Activated CD4-positive, alpha-beta T cell treated with anti-CD3 and anti-CD28 coated beads for 4 hours (primary cell): ENCODE results near the gene C1orf74.
A peak's percentile ranks its signal among the peaks of the same experiment; 100 is the strongest.

Source experiments
- DNase-seq, 2 donors: peaks; one replicate each; pipeline ENCODE4 v3.0.0-alpha.2; 2020

Gene C1orf74

DNA sequence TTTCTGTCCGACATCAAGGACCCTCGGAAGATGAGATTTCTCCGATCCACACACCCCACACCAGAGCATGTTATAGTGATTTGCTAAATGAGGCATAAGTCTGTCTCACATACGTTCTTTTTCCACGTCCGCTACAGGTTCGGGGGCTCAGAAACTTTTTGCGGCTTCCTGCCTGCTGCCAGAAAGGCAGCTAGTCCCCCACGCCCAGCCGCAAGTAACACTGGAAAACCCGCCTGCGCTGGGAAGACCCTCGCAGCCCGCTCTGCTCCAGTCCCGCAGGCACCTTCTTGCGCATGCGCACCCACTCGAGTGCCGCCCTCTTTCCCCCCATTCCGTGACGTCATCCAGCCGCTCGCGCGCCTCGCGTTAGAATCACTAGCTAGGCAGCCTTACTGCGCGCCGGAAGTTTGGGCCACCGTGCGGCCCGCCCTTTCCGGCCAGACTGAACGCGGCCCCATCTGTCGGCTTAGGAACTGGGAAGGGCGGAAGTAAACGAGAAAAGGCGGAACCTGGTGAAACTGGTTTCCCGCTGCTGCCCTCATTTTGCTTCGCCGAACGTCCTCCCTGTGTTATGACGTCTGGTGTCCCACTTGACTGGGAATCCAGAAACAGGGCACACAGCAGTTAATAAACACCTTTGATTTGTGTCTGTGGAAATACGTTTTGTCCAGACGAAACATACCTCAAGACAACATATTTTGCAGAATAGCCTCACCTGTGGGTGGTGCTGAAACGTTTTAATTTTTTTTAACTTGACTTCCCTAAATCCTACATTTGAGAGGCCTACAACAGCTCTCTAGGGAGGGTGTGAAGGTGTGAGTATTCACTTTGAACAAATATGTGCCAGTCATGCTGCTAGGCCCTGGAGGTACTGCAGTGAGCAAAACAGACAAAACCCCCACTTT is at the start of gene C1orf74:
C1orf74 (minus strand) TSS at position 295 of the 905 bp plus-strand sequence. CDS start 925 bp downstream, outside the sequence.
- peak; percentile 99 to 100 for DNase-seq

DNA sequence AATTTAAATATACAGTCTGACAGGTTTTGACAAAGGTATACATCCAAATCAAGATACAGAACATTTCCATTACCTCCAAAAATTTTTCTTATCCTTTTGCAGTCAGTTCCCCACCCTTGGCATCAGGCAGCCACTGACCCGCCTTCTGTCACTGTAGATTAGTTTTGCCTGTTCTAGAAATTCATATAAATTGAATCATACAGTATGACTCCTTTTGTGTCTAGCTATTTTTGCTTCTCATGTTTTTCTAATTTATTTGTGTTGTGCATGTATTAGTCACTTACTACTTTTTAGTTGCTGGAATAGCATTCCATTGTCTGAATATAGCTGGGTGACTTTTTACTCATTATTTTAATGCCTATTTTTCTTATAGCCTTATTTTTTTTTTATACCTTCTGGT is 47.3 kb upstream of the C1orf74 start:
- DNase-seq, result no peak

DNA sequence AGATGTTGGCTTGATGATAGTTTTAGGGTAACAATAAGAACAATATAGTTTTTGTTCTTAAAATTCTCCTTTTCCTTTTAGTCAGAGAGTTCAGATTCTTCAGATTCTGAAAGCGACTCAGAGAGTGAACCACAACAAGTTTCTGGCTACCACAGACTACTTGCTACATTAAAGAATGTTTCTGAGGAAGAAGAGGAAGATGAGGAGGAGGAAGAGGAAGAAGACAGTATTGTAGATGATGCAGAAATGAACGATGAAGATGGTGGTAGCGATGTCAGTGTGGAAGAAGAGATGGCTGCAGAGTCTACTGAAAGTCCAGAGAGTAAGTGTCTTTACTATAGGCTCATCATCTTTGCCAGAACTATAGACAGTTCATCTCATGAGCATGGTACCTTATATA is 46.4 kb upstream of the C1orf74 start:
- no peak for DNase-seq

DNA sequence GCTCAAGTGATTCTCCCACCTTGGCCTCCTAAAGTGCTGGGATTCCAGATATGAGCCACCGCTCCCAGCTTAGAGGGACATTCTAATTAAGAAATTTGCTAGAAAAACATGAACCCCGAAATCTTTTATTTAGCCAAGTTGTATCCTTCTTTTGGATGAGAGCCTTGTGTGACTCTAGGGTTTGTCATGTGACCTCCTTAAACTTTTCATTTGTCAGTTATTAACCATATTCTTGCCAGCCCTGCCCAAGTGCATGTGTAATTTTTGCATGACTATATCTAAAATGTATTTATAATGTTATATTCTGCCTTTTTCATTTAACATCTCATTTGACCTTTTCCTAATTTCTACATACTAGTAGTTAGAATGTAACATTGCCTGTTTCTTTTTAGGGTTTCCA is 45.4 kb upstream of the C1orf74 start:
- DNase-seq, result no peak

DNA sequence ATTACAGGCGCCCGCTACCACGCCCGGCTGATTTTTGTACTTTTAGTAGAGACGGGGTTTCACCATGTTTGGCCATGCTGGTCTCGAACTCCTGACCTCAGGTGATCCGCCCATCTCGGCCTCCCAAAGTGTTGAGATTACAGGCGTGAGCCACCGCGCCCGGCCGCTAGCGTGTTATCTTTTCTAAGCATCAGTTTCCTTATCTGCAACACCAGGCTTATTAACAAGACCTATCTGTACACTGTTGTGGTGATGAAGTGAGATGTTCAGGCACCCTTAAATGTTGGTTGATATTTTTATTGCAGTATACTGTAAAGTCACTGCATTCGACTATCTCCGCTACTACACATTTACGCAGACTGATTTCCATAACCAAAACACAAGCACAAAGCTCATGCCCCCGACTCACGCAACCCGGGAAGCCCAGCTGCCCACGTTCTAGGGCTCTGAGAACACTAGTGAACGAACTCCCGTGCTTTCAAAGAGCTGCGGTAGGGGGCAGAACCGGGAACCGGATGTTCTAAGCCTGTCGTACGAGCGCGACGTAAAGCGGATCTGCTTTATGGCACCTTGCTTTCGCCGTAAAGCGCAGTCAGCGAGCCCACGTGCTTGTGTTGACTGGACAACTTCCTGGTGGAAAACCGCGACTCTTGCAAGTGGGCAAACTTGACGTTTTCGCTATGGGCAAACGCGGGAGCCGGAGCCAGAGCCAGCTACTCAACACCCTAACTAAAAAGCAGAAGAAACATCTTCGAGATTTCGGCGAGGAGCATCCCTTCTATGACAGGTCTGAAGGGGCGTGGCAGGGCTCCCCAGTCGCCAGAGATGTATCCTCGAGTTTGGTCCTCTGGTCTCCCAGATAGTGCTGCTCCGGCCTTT is 43.3 kb upstream of the C1orf74 start, which contains the start of gene UTP25:
UTP25 (plus strand) TSS at position 589 of the 879 bp plus-strand sequence; CDS start at position 681, 92 bp downstream.
- peak; percentile 91 to 96 for DNase-seq

DNA sequence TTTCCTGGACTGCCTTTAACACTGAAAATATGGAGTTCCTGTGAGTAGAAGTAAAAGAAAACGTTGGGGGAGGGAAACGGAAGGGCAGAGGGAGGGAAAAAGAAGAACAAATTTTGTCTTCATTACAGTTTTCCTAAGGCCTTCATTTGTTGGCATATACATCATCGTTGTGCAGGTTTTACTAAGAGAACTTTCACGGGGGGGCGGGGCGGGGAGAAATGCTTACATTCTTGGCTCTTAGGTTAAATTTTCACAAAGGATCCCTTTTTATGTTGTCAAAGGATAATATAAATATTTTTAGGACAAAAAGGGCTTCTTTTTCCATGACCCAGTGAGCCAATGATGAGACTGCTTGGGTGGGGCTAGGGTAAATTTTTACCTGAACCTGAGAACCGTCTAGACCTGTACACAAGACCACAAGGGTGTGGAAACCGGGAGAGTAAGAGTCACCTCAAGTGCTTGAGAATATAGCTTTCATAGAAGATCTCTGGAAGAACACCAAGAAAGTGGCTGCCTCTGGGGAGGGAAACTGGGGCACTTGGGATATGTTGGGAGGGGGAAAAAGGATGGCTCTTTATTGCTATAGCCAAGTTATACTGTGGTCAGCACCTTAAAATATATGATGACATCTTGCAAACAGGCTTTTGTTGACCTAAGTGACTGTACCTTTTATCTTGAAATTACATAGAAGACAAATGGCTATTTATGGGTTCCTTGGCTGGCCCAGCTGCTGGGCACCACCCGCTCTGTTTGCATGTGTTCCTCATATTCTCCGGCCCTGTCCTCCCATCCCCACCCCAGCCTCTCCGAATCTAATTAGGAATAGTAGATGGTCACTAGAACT is 41.5 kb upstream of the C1orf74 start:
- DNase-seq, result no peak

DNA sequence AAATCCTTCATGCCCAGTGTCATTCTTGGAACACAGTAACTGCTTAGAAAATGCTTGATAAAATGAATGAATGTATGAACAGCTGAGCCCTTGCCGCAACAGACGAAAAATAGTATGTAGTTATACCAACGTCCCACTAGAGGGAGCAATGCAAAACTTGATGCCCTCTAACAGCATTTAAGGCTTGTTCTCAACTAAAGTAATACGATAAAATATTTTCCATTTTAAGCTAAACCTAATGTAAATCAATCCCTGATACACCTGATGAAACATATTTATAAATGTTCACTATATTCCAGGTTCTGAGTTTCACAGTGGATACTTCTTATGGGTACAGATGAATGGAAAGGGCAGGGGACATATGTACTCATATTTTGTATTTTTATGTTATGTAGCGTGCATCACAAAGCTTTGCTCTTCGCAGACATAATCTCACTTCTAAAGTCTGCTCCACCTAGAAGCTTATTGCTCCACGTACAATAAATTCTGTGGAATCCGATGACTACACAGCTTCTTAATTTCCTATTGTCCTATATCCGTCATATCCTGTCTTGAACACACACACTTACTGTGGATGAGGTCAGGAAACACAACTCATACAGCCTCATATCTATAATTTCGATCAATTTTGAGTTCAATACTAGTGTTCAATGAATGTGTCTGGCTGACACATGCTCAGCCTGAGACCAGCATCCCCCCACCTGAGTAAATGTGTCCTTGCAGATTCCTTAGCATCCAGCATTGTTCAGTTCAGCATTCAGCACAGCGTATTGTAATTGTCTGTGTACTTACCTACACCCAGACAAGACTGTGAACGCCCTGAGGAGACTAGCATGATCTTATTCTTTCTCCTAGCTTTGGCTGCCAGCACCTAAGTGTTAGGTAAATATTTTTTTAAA is 39.0 kb upstream of the C1orf74 start:
- DNase-seq, result peak in 1 of 2 donors; percentile 14

DNA sequence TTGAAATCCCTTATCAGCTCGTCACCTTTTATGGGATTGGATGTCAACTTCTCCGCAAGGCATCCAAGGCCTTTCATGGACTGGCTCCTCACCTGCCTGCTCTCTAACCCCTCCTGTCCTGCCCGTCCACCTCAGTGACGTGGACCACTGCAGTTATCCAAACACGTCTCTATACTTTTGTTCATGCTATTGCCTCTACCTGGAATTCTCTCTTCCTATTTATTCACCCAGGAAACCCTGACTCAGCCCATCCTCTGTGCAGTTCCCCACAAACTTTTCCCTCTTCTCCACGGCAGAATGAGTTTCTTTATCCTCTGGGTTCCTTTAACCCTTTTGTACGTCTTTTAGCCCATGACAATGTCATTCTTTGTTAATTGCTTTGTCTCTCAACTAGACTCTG is 38.3 kb upstream of the C1orf74 start:
- DNase-seq, result no peak

DNA sequence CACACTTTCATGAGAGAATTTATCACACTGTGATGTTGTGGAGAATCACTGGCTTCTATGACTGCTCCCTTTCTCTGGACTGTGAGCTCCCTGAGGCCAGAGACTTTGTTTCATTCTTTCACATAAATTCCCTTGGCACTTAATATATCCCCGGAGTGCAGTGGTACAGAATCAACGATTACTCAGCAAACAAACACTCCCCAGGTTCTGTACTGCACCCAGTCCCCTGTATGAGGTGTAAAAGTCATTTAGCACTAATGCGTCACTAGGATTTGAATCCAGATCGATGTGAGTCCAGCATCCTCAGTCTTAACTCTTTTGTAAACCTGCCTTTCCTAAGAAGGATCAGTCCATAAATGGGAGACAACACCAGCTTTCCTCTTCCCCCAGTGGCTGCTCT is 36.6 kb upstream of the C1orf74 start:
- no peak for DNase-seq

DNA sequence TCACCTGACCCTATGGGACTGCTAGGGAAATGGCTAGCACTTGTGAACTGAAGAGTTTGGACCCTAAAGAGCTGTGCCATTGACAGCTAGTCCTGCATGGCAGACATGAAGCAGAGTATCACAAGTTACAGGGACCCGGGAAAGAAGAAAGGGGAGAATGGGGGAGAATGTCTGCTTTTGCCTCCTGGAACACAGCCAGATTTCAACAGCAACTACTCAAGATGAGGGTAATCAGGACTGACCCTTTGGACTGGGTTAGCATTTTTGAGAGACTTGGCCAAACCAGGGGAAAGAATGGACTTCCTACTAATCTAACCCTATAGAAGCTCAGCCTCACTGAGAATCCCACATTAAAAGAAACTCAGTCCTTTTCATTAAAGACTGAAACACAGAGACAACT is 34.7 kb upstream of the C1orf74 start:
- DNase-seq, result no peak

DNA sequence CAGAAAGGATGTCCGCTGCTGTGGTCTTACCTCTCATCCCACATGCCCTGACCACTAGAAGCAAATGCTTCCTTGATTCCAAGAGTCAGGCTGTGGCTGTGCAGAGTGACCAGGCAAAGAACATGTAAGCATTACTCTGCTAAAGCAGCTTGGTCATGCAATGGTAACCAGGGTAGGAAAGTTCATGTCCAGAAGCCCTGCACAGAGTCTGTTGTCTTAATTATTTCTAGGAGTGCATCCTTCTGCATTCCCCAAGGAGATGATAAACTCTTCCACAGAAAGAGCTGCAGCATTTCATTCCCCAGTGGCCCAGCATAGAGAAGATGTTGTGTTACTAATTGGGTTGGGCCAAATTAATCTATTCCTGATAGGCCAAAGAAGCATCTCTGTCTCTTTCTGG is 33.3 kb upstream of the C1orf74 start:
- DNase-seq, result no peak

DNA sequence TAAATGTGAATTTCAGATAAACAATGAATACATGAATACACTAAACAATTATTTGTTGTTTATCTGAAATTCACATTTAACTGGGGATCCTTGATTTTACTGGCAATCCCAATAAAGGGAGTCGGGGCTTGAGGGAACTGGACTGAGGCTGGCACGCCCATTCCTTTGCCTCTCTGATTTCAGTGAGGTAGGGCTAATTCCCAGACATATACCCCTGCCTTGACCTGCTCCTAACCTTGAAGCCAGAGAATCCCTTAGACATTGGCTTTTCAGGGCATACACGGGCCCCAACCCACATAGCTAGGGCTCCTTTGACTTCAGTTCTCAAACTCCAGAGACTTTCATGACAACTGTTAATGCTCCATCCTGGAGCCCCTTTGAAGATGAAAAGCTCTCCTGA is 32.6 kb upstream of the C1orf74 start:
- no peak for DNase-seq

DNA sequence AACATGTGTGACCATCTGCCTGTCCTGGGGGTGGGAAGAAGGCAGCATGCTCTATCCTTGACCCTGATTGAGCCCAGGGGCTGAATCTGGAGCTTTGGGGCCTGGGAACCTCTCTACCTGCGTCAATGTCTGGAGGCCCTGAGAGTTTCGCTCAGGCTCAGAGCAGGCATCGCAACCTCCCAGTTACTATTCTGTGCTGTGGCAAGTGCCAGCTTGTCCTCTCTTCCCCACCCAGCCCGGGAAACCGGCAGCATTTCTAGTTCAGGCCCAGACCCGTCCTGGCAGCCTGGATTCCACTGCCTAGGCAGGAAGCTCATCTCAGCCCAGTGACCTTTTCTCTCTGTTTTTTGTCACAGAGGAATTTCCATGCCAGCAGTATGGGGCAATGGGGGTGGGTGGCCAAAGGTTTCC is 31.6 kb upstream of the C1orf74 start:
- no peak for DNase-seq

DNA sequence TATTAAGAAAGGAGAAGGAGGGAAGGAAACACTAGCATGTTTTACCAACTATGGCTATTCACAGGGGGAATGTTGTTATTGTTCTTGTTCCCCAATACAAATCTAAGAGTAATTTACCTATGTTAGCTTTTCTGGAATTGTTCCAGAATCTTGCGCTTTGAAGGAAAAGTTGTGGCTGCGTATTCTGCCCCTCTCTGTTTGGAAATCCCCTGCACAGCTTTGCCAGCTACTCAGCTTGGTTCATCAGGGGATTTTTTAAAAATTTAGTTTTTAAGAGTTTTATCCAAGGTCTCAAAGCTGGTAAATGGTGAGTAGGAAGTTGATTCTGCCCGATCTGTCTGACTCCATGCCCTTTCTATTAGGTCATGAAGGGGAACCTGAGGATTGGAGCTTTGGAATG is 31.1 kb upstream of the C1orf74 start:
- DNase-seq, result no peak

DNA sequence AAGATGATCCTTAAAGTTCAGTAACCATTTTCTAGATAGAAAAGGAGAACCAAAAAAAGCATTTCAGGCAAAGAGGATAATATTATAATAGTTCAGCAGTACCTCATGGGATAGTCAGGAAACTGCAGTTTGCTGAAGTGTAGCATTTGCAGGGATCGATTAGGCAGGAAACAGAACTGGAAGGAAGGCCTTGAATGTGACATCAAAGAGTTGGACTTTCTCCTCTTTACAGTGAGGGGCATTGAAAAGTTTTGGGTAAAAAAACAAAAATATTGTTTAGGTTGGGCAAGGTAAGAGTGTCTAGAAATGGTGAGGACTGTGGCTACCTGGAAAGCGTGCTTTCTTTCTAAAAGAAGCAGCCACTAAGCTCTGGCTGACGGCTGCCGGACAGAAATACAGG is 29.5 kb upstream of the C1orf74 start:
- no peak for DNase-seq

DNA sequence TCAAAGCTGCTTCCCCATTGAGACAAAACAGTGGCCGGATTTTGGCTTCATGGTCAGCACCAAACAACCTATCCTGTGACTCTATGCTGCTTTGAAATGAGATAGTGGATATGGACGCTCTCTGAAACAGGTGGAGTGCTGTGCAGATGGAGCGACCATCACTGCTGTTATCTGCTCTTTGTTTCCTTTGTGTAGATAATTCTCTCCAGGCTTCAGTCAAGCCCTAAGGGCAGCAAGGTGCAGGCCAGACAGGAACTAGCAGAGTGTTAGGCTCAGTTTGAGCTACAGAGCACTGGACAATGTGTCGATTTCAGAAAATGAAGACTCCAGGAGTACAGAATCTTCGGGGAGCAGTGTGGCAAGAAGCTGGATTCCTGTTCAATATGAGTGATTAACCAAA is 26.4 kb upstream of the C1orf74 start:
- DNase-seq, result no peak

DNA sequence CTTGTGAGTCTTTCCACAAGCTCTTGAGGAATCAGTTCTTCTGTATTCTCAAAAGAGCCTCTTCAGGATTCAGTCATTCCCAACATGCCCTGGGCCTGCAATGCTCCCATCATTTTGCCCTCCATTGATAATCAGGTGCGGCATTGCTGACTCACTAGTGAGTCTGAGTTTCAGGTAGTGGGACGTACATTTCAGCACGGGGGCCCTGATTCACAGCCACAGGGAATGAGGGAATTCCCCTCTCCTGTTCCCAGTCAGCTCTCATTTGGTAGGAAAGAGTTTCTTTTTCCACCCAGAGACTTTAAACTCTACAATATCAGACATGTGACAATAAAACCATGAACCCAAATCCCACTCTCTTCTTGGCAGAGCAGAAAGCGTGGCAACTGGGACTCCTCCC is 25.3 kb upstream of the C1orf74 start:
- DNase-seq, result no peak

DNA sequence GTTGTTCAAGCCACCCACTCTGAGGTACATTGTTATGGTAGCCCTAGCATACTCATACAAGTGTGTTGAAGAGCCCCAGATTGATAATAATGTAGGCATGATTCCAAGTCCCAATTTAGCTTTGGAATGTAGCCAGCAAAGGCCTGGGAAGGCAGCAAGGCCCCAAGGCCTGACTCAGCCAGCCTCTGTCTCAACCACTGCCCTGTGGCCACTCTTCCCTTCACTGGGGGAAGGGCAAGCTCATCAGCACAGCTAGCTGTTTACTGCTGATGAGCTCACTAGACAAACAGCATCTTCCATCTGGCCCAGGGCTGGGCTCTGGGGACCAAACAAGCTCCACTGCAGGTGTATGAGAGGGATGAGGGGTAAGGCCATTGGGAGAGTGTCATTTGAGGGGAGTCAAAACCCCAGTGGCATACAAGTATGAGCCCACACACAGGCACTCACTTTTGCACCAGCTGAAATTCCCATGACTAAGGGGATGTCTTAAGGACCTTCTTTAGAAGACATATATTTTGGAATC is 23.8 kb upstream of the C1orf74 start:
- no peak for DNase-seq

DNA sequence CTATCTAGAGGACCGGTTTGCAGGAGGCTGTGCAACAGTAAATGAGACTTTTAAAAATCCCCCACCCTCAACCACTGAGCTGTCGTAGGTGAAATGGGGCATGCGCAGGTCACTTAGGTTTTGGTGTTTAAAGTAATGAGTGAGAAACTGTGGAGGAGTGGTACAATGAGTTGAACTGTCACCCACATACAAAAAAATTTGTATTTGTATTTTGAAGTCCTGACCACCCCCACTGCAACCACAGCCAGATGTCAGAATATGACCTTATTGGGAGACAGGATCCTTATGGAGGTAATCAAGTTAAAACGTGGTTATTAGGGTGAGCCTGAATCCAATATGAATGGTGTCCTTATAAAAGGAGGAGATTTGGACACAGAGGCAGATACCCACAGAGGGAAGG is 23.1 kb upstream of the C1orf74 start:
- DNase-seq, result no peak

DNA sequence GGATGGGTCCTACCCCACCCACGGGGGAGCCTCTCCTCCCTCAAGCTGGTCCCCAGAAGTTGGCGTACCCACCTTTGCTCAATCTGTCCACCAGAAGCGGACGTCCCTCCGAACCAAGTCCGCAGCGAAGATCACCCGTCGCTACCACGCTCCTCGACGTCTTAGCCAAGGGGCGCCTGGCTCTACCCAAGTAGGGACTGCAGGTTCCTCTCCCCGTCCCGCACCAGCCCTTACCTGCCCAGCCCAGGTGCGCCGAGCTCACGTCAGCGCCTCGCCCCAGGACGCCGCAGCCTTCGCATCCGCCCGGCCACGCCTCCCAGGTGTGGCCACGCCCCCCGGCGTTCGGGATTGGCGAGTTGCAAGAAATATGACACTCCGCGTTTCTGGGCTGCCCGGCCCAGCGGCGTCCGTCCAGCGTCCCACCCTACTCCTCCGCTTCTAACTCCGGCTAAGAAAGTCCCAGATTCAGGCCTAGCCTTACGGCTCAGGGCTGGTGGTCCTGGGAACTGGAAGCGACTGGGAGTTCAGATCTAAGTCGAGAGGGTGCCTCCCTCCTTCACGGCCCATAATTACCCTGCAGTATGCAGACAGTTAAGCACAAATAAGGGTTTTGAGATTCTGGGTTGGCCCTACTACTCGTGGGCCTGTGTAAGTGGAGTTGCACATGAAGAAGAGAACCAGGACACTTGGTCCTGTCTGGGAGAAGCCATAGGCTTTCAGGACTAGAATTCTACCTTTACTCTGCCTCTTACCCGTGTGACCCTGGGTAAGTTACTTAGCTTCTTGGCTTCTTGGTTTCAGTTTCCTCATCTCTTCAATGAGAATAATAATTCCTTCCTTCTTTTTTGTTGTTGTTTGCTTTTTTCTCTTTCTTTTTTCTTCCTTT is 21.8 kb upstream of the C1orf74 start, which contains the start of gene IRF6:
IRF6 (minus strand) TSS at position 268 of the 886 bp plus-strand sequence. CDS start 4,729 bp downstream, outside the sequence.
- peak; percentile 42 to 76 for DNase-seq
